CD4-positive, alpha-beta T cell treated with Interleukin-21 for 1 hour (primary cell): ENCODE data around the gene CCDC102A.
A peak's percentile ranks its signal among the peaks of the same experiment; 100 is the strongest.
"Not testable (repeated sequence)": the region's sequence is repeated elsewhere in the genome, so short reads cannot be mapped to it uniquely, and the experiment has no call there.

ENCODE experiments used
- DNase-seq: peaks from one replicate; pipeline ENCODE4 v3.0.0-alpha.2; 2020

The CCDC102A gene

DNA sequence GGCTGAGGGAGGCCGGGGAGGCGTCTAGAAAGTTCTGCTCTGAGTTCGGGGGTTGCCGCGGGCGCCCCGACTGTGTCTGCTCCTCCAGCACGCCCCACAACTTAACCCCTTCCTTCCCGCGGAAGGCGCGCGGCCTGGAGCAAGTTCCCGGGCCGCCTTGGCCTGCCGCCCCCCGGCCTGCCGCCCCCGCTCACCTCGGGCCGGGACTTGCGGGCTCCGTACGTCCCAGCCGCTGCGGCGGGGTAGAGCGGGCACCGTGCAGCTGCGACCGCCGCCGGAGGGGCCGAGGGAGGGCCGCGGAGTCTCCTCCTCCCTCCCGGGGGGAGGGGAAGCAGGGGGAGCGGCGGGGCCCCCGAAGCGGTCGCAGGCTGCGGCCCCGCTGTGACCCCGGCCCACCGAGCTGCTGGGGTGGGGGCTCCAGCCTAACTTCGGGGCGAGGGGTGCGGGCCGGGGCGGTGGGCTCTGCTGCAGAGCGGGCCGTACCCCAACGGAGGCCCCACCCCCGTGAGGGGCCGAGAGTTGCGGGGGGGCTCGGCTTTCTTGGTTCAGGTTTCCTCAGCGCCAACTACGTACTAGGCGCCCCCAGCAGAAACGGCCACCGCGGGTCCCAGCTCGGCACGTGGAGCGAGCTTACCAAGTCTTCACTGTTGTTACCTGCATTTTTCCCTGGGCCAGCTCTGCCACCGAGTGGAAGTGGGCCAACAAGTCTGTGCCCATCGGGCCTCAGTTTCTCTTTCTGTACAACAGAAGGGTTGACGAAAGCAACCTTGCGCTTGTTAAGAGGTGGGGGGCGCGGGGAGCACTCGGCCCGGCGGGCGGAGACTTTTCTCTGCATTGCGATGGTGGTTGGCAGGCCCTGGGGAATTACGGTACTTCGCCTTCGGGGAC is at the start of gene CCDC102A:
Gene CCDC102A, minus strand, starts transcription at position 266 of the 888 bp plus-strand sequence. CDS start 7,394 bp downstream, outside the sequence.
- DNase-seq, result peak; percentile 76

DNA sequence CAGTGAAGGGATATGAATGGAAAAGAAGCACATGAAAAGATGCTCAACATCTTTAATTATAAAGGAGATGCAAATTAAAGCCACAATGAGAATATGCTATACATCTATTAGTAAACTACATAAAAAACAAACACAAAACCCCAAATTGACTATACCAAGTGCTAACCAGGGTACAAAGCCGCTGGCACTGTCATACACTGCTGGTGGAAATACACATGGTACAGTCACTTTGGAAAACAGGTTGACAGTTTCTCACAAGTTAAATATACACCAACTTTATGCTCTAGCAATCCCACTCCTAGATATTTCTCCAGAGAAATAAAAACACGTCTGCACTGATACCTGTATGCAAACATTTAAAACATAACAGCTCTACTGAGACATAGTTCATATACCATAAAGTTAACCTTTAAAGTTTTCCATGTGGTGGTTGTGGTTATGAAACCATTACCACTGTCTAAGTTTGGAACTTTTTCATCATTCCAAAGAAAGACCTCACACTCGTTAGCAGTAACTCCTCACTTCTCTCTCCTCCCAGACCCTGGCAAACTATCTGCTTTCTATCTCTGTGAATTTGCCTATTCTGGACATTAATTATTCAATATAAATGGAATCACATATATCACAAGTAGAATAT is 48.8 kb upstream of the CCDC102A start:
- DNase-seq, result no peak

DNA sequence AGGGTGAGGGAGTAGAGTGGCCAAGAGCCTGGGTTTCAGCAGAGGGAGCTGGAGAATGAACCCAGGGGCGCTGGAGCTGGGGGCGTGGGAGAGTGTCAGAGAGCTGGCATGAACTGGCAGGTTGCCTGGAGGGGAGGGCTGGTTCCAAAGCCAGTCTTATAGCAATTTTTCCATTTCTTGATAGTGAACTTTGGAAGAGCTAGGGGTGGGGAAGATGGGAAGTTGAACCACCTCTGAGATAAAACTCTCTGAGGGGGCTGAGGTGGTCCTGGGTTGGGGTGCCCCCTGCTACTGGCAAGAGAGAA is 42.9 kb upstream of the CCDC102A start:
- DNase-seq, result no peak

DNA sequence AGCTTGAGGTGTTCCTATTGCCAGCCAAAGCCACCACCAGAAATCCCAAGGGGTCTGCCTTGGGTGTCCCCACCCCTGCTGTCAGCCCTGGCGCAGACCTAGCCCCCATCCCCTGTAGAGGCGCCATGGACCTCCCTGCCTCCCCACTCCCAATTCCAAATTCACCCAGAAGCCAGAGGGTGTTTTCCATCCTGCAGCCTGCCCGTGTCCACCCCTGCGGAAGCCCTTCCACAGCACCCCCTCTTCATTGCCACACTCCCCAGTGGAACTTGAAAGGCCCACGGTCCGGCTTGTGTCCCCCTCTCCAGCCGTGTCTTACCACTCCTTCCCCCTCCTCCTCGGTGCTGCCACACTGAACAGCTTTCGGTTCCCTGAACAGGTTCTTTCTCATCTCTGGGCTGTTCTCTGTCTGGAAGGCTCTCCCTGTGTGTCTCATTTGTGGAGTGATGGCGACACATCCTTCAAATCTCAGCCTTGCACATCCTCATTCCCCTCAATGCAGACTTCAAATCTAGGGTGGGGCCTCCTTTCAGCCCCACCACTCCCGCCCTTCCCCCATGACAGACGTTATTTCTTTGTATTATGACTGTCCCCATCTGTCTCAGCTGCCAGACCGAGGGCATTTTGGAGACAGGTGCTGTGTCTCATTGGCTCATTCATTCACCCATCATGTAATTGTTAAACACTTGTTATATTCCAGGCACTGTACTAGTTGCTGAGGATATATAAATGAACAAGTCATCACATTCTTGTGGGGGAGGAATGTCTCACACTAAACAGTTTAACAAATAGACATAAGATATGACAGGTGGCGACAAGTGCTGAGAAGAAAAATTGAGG is 42.4 kb upstream of the CCDC102A start:
- DNase-seq, result no peak

DNA sequence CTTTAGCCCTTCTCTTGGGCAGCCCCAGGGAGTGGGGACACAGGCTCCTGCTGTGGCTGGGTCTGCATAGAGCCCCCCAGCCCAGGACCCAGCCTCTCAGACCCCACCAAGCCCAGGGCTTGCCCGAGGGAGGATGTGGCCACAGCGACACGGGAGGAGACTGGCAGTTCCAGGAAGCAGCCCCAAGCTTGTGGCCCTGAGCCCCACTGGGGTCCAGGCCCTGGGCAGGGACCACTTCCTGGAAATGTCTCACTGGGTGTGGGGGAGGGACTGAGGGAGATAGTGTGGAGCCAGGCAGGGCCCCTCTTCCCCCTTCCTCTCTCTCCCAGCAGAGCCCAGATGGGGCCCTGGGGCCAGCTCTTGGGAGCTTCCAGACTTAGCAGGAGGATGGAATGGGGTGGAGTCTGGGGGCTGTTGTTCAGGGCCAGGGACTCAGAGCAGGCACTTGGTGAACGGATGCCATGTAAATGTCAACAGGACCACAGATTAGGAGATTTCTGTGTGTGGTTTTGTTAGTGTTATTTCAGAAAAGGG is 41.4 kb upstream of the CCDC102A start:
- peak; percentile 51 for DNase-seq

DNA sequence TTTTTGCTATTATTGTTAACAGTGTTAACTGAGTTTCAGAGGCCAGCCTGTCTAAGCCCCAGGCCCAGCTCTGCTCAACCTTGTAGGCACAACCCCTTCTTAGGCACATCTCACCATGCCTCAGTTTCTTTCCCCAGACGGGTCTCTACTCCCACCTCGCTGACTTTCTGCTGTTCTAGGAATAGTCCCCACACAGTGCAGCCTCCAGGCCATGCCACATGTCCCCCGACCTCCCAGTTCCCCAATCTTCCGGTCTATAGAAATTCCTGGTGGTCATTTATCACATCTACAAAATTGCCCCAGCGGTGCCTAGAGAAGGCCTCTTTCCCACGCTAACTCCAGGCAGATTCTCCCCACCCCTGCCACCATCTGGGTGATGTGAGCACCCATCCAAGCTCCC is 40.8 kb upstream of the CCDC102A start:
- no peak for DNase-seq

DNA sequence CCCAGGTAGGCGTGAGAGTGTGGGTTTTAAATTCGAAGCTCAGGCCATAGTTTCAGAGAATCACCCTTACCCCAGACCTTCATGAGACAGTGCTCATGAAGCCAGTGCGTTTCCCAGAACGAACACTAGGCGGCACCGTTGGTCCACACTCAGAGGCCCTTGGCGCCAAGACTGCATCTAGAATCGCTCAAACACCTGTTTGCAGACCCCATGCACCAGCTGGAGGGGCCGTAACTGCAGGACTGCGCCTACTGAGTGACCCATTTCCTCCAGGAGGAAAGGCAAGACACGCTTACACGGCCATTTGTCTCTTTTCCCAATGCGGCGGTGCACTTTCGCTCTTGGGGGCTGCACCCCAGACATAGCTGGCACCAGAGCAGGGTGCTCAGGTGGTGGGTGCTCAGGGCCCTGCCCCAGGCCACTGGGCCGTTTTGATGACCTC is 40.1 kb upstream of the CCDC102A start:
- DNase-seq, result peak; percentile 82

DNA sequence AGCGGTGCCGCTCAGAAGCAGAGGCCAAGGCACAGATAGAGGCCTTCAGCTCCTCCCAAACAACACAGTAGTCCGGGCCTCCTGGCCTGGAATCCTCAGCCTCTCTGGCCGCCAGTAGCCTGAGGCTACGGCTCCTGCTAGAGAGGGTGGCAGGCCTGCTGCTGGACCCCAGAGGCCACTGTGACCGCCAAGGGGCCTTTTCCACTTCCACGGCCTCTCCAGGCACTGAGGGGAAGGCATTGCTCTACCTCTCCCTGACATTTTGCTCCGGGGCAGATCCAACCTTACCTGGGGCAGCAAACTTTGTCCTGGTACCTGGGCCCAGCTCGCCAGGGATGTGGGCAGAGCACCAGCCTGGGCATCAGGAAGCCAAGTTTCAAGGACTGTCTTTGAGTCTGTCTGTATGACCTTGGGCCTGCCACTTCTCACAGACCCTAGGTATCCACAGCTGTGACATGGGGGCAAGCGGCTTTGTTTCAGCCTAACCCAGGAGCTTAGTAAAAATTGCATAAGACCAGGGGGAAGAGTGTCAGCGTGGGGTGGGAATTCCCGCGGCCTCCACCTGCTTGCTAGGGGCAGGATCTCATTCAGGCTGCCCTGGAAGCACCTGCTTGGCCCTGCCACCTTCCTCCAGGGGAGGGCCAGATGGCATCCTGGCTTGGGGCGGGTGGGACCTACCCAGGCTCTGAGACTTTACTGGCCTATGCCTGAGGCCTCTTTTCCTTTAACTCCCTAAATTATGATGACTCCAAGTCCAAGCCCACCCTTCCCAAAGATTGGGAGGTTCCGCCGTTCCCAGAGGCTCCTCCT is 39.3 kb upstream of the CCDC102A start:
- DNase-seq, result no peak

DNA sequence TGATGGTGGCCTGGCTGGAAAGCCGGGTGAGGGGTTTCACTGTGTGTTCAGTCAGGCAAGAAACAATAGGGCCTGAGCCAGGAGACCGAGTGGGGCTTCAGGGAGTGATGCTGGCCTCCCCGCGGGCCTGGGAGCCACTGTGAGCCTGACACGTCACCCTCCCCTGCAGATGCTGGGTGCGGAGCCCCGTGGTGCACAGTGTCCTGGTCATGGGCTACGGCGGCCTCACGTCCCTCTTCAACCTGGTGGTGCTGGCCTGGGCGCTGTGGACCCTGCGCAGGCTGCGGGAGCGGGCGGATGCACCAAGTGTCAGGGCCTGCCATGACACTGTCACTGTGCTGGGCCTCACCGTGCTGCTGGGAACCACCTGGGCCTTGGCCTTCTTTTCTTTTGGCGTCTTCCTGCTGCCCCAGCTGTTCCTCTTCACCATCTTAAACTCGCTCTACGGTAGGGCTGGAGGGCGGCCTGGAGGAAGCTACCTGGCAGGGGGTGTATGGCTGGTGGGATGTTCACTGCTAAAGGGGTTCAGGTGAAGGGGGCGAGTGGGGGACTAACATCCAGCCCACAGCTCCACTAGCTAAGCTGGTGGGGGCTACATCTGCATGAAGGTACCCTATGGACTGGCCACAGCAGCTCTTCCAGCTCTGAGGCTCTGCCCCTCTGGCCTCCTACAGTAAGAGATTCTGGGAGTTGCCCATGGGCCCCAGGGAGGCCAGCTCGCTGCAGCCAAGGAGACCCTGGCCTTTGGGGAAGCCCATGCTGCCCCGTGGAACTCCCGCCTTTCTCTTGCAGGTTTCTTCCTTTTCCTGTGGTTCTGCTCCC is 38.5 kb upstream of the CCDC102A start:
- no peak for DNase-seq

DNA sequence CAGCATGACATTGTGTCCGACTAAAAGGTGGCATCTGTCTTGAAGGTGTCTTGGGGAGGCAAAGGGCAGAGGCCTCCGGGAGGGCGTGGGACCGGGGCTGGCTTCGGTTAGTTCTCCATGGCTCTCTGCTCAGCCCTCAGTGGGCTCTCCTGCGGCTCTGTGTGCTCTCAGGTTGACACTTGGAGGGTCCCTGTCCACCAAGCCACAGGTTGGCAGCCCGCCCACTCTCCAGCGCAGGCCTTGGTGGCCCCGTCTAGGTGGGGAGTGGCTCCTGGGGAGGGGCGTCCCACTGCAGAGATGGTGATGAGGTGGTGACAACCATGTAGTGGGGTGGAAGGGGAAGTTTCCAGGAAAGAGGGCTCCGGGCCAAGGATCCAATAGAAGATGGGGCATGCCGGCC is 37.7 kb upstream of the CCDC102A start:
- no peak for DNase-seq

DNA sequence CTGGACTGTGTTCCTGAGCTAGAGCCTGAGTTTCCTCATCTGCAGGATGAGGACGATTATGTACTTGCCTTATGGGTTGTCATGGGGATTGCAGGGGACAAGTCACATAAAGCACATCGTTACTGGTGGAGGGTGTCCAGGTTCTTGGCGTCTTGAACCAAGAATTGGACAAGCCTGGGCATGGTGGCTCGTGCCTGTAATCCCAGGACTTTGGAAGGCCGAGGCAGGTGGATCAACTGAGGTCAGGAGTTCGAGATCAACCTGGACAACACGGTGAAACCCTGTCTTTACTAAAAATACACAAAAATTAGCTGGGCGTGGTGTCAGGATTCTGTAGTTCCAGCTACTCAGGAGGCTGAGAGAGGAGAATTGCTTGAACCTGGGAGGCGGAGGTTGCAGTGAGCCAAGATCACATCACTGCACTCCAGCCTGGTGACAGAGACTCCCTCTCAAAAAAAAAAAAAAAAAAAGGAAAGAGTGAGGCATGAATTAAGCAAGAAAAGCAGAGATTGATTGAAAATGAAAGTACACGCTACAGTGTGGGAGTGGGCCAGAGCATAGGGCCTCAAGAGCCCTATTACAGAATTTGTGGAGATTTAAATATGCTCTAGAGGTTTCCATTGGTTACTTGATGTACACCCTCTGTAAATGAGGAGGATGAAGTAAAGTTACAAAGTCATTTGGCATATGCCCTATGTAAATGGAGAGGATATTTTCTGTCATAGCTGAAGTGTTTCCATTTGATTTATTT is 36.8 kb upstream of the CCDC102A start:
- DNase-seq, result no peak

DNA sequence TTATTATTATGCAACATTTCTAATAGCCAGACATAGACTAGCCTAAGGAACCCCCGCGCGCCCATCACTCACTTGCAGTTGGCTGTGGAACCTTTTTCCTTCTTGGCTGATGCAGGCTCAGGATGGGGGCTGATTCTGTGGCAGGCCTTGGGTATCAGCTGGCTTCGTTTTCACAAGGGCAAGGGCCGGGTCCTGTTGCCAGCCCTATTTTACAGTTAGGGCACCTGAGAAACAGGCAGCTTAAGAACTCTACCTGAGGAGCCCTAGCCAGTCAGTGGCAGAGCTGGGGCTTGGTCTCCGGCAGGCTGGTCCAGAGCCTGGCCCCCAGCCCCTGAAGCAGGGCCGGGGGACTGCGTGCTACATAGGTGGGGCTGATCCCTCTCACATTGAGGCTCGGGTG is 34.7 kb upstream of the CCDC102A start:
- no peak for DNase-seq

DNA sequence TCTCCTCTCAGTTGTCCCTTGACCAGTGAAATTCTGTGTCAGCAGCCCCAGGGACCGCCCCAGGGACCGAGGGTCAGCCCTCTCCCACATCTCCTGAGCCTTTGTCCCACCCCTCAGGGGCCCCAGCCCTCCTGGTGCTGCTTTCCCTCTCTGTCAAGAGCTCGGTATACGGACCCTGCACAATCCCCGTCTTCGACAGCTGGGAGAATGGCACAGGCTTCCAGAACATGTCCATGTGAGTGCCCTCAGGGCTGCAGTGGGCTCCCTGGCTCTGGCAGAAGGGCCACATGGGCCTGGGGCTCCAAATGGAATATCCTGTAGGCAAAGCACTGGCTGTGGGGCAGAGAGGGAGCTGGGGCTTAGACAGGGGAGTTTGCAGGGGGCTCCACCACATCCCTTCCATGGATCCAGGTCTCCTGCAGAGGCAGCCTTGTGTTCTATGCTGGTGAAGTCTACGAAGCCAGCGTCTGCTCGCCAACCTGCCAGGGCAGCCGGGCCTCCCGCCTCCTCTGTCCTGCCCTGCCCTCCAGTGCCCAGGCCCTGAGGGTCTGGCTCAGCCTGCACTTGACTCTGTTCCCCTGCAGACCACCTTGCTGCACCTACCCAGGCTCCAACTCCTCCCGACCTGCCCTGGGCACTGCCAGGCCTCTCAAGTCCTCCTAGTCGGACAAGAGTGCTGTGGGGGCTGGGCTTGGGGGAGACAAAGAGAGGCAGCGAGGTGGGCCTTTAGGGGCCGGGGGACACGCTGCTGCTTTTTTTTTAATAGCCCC is 34.1 kb upstream of the CCDC102A start:
- no peak for DNase-seq

DNA sequence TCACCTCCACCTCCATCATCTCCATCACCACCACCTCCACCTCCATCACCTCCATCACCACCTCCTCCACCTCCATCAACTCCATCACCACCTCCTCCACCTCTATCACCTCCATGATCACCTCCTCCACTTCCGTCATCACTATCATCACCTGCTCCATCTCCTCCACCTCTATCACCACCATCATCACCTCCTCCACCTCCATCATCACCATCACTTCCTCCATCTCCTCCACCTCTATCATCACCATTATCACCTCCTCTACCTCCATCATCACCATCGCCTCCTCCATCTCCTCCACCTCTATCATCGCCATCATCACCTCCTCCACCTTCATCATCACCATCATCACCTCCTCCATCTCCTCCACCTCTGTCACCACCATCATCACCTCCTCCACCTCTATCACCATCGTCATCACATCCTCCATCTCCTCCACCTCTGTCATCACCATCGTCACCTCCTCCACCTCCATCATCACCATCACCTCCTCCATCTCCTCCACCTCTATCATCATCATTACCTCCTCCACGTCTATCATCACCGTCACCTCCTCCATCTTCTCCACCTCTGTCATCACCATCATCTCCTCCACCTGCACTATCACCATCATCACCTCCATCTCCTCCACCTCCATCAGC is 33.1 kb upstream of the CCDC102A start:
- DNase-seq, result no peak

DNA sequence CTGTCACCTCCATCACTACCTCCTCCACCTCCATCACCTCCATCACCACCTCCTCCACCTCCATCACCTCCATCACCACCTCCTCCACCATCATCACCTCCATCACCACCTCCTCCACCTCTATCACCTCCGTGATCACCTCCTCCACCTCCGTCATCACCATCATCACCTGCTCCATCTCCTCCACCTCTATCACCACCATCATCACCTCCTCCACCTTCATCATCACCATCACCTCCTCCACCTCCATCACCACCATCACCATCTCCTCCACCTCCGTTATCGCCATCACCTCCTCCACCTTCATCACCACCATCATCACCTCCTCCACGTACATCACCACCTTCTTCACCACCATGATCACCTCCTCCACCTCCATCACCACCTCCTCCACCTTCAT is 32.4 kb upstream of the CCDC102A start:
- DNase-seq, result not testable (repeated sequence)

DNA sequence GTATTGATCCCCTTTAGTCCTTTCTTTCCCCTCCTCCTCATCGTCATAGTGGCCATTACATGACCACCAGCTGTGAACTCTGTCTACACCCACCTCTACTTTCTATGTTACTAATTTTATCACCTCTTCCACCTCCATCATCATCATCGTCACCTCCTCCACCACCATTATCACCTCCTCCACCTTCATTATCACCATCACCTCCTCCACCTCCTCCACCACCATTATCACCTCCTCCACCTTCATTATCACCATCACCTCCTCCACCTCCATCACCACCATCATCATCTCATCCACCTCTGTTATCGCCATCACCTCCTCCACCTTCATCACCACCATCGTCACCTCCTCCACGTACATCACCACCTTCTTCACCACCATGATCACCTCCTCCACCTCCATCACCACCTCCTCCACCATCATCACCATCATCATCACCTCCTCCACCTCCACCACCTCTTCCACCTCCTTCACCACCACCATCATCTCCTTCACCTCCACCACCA is 31.9 kb upstream of the CCDC102A start:
- DNase-seq, result no peak

DNA sequence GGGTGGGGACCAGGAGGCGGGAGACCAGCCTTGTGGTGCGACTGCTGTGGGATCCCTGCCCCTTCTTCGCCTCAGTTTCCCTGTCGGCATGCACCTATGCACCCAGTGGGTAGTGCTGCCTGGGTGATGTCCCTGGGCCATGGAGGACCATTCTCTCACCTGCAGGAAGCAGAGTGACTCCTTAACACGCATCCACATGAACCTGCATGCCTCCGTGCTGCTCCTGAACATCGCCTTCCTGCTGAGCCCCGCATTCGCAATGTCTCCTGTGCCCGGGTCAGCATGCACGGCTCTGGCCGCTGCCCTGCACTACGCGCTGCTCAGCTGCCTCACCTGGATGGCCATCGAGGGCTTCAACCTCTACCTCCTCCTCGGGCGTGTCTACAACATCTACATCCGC is 31.3 kb upstream of the CCDC102A start:
- DNase-seq, result no peak

DNA sequence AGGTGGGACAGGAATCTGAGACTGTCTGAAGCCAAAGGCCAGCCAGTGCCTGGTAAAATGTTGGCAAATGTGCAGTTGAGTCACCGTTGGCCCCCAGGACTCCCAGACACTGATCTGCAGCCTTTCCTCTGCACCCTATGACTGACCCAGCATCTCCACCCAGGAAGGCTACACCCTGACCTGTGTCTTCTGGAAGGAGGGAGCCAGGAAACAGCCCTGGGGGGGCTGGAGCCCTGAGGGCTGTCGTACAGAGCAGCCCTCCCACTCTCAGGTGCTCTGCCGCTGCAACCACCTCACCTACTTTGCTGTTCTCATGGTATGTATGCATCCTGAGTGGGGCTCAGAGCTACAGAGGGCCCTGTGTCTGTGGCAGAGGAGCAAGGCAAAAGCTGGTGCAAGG is 30.1 kb upstream of the CCDC102A start:
- DNase-seq, result no peak

DNA sequence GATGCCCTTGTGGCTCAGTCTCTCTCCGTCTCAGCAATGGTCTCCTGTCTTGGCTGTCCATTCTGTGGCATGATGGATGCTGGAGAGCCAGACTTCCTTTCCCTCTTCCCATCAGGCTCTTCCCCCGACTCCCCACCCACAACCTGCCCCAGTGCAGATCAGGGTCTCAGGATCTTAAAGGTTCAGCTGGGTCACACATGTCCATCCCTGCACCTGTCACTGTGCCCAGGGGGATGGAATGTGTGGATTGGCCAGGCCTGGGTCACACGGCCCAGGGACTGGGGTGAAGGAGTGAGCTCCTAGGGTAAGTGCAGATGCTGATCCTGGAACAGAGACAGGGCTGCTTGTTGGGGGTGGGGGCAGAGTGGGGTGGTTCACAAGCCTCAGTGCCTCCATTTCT is 29.1 kb upstream of the CCDC102A start:
- no peak for DNase-seq
